Measurements from ENCODE around the gene TTC7B. TPM values are rescaled to one million over a fixed set of nuclear protein-coding genes. Genes with fewer than 3 reads are reported as not detected.
A peak's percentile ranks its signal among the peaks of the same experiment; 100 is the strongest.

The TTC7B gene
- total and polyA plus RNA-seq, 2 of the 13 experiments (the other 11 are each of a cell fraction or from before 2014, with no cell fraction given), result 1.3 to 3.2 TPM

DNA sequence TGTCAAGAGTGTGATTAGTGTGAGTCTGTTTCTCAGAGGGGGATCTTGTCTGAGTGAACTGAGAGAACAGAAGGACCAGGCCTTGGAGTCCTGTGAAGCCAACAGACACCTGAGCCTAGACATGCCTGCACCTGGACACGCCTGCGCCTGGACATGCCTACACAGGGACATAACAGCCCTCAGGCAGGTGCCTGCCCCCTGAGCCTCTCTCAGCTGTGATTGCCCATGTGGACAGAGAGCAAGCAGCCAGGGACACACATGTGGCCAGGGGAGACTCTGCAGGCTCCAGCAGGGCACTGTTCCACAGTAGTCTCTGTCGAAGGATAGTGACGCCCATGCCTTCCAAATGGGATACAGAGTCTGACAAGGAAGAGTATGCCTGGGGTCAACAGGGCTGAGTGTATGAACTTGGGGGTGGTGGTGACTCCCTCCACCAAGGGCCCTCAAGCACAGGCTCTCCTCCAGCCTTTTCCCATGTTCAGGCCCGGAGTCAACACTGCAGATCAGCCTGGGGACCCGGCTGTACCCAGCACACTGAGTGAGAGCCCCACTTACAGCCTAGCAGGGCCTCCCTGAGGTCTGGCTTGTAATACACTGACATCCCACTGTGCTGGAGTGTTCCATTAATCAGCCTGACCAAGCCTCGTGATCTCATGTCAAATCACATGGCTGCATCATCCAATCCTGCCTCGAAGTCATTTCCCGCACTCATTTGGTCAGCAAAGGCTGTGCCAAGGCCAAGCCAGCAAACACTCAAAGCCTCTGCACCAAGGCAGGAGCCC, 246.4 kb downstream of the TTC7B start:
- 78% methylated on average over 4 of the region's 9 CpGs for WGBS (ENCODE audit: low lambda C conversion rate)

DNA sequence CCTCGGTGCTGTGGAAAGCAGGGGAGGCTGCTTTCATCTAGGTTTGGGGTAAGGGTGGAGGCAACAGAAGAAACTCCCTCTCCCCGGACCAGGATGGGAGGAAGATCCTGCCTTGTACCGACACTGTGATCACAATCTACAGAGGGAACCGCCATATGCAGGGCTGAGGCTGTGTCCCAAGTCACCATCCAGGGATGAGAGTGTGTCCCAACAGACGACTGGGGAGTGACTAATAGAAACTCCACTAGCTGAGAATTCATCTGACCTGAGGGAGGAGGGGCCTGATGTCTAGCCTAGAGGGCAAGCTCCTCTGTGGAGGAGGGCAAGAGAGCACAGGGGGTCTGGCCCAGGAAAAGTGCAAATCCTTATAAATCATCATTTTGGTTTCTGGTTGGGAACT, 247.0 kb downstream of the TTC7B start:
- no peaks in the 10 kb centered on the region for H4K20me1 ChIP-seq (ENCODE audit: insufficient read depth, low read length)
- ChIA-PET CTCF (ENCODE audit: low intra/inter-chr PET ratio, low total read pairs) (no interaction called here), POLR2A (no interaction called here)
- 58% methylated on average over 5 of the region's 5 CpGs for WGBS (ENCODE audit: low lambda C conversion rate)
- H3K9me3 ChIP-seq (ENCODE audit: low read length), result no peaks in the 10 kb centered on the region
- H3K36me3 ChIP-seq (replicated peaks in 1 of 2; ENCODE audit: control insufficient read depth in 1 of 2, insufficient read depth in 2 of 2, low read length in 2 of 2), result no peaks in the 10 kb centered on the region
- intact Hi-C loops (cut with micrococcal nuclease; ENCODE audit: unreplicated experiment), result no loop called here
- H2AFZ ChIP-seq (ENCODE audit: low read length), result no peak overlapping the region
- no peaks in the 10 kb centered on the region for H3K4me1 ChIP-seq (ENCODE audit: insufficient read depth, low read length)
- H3K27me3 ChIP-seq (ENCODE audit: control insufficient read depth in 1 of 2, insufficient read depth in 2 of 2, low read length in 2 of 2), result peaks cover 0 to 1% of the 10 kb centered on the region in 2 experiments; a peak in 1 of 5 replicates
- H3K27ac ChIP-seq (ENCODE audit: extremely low read length, insufficient read depth, low read length), result no peak overlapping the region
- no peak overlapping the region for H3K4me2 ChIP-seq (ENCODE audit: low read depth, low read length)
- ATAC-seq (no peak), FAIRE-seq (no peak), DNase-seq (ENCODE audit: low spot score) (no peak)
- in situ Hi-C loops (cut with HindIII; ENCODE audit: extremely low pct_ligation_motif_present, low pct_unique_long_range_greater_than_20kb), result no loop called here
- BruUV-seq (replicated peaks), result no TSS peak
- no peaks in the 10 kb centered on the region for H3K79me2 ChIP-seq (ENCODE audit: insufficient read depth, low read length)
- no peak overlapping the region for H3K9ac ChIP-seq (ENCODE audit: insufficient read depth, low read depth, low read length)
- no peak overlapping the region for H3K4me3 ChIP-seq (replicated peaks in 1 of 3; ENCODE audit: insufficient read depth in 1 of 3, low read depth in 2 of 3, low read length in 3 of 3)
- no peak for TF ChIP-seq ZNF230 (CRISPR knock-in tag; IDR thresholded peaks at IDR 0.05)
- no peak for TF ChIP-seq RCOR2 (CRISPR knock-in tag; IDR thresholded peaks at IDR 0.05)
- no peak for TF ChIP-seq ZFP36L2 (CRISPR knock-in tag; IDR thresholded peaks at IDR 0.05)
- TF ChIP-seq SETDB1 (CRISPR knock-in tag; IDR thresholded peaks at IDR 0.05; ENCODE audit: borderline replicate concordance), result no peak
- TF ChIP-seq SP2 (CRISPR knock-in tag; IDR thresholded peaks at IDR 0.05), result no peak
- TF ChIP-seq, protein P1, sequence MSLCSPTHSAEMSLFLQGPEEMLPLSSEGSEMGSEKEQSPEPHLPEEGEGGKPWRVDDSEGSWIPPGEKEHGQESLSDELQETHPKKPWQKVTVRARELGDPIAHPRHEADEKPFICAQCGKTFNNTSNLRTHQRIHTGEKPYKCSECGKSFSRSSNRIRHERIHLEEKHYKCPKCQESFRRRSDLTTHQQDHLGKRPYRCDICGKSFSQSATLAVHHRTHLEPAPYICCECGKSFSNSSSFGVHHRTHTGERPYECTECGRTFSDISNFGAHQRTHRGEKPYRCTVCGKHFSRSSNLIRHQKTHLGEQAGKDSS (CRISPR knock-in tag; IDR thresholded peaks at IDR 0.05; ENCODE audit: borderline replicate concordance, low read depth), result no peak
- TF ChIP-seq ARID5B (CRISPR knock-in tag; IDR thresholded peaks at IDR 0.05), result no peak
- TF ChIP-seq ARID2 (CRISPR knock-in tag; IDR thresholded peaks at IDR 0.05; ENCODE audit: borderline replicate concordance), result no peak

More for the DNA sequence above, 246.4 kb downstream of the TTC7B start:
- Histone ChIP-seq H3K4me2 (ENCODE audit: low read depth, low read length) (no peak overlapping the region), H3K27ac (ENCODE audit: extremely low read length, insufficient read depth, low read length) (no peak overlapping the region), H3K9me3 (ENCODE audit: low read length) (no peaks in the 10 kb centered on the region), H3K79me2 (ENCODE audit: insufficient read depth, low read length) (no peaks in the 10 kb centered on the region), H2AFZ (ENCODE audit: low read length) (no peak overlapping the region), H3K9ac (ENCODE audit: insufficient read depth, low read depth, low read length) (no peak overlapping the region), H3K27me3 (ENCODE audit: control insufficient read depth in 1 of 2, insufficient read depth in 2 of 2, low read length in 2 of 2) (peaks cover 0 to 1% of the 10 kb centered on the region in 2 experiments; a peak in 1 of 5 replicates), H3K4me1 (ENCODE audit: insufficient read depth, low read length) (no peaks in the 10 kb centered on the region), H3K4me3 (replicated peaks in 1 of 3; ENCODE audit: insufficient read depth in 1 of 3, low read depth in 2 of 3, low read length in 3 of 3) (no peak overlapping the region), H4K20me1 (ENCODE audit: insufficient read depth, low read length) (no peaks in the 10 kb centered on the region), H3K36me3 (replicated peaks in 1 of 2; ENCODE audit: control insufficient read depth in 1 of 2, insufficient read depth in 2 of 2, low read length in 2 of 2) (no peaks in the 10 kb centered on the region)
- in situ Hi-C loops (cut with HindIII; ENCODE audit: extremely low pct_ligation_motif_present, low pct_unique_long_range_greater_than_20kb), result no loop called here
- ChIA-PET CTCF (ENCODE audit: low intra/inter-chr PET ratio, low total read pairs) (no interaction called here), POLR2A (no interaction called here)
- no TSS peak for BruUV-seq (replicated peaks)
- no peak for FAIRE-seq
- TF ChIP-seq ATAD3A (CRISPR knock-in tag; IDR thresholded peaks at IDR 0.05) (no peak), PPARG (CRISPR knock-in tag; conservative IDR thresholded peaks at IDR 0.05) (no peak), ZNF30 (CRISPR knock-in tag; IDR thresholded peaks at IDR 0.05) (no peak), ZNF776 (CRISPR knock-in tag; IDR thresholded peaks at IDR 0.05) (no peak), ZNF703 (CRISPR knock-in tag; IDR thresholded peaks at IDR 0.05; ENCODE audit: borderline replicate concordance) (no peak), IKZF5 (CRISPR knock-in tag; IDR thresholded peaks at IDR 0.05) (no peak)
- peak; percentile 35; the same call in 1 of the 3 replicates for ATAC-seq
- intact Hi-C loops (cut with micrococcal nuclease; ENCODE audit: unreplicated experiment), result no loop called here
- no peak for DNase-seq (ENCODE audit: low spot score)
